H9 (cell line): ENCODE results near the gene ETV2. TPM values are rescaled to one million over a fixed set of nuclear protein-coding genes. Genes with fewer than 3 reads are reported as not detected.

Experiments
- DNase-seq: peaks from one replicate; pipeline ENCODE4 v3.0.0-alpha.2; 2017
- H2AFZ ChIP-seq: one replicate; pipeline ENCODE4 v1.6.1; 2013; ENCODE audit warnings: mild to moderate bottlenecking, low read length, control low read depth, moderate library complexity
- H2AK5ac ChIP-seq: 2 replicates; pipeline ENCODE4 v1.6.1; 2013; ENCODE audit warnings: low read length, control low read depth, mixed read lengths; ENCODE audit not compliant: insufficient read length
- H2BK120ac ChIP-seq: one replicate; pipeline ENCODE4 v1.6.1; 2013; ENCODE audit warnings: low read depth, mild to moderate bottlenecking, low read length, control low read depth, inconsistent platforms; ENCODE audit not compliant: poor library complexity, severe bottlenecking
- H2BK12ac ChIP-seq: 2 replicates; pipeline ENCODE4 v1.6.1; 2013; ENCODE audit warnings: low read length, control low read depth, mixed read lengths, low read depth; ENCODE audit not compliant: insufficient read length
- H2BK15ac ChIP-seq: 2 replicates; pipeline ENCODE4 v1.6.1; 2013; ENCODE audit warnings: low read depth, low read length, control low read depth
- H2BK20ac ChIP-seq: one replicate; pipeline ENCODE4 v1.6.1; 2013; ENCODE audit warnings: low read depth, mild to moderate bottlenecking, low read length, control low read depth, inconsistent platforms; ENCODE audit not compliant: poor library complexity, severe bottlenecking
- H2BK5ac ChIP-seq: 2 replicates; pipeline ENCODE4 v1.6.1; 2013; ENCODE audit warnings: low read length, control low read depth, mixed read lengths; ENCODE audit not compliant: insufficient read length
- H3K14ac ChIP-seq: 2 replicates; pipeline ENCODE4 v1.6.1; 2013; ENCODE audit warnings: low read length, control low read depth; ENCODE audit not compliant: insufficient read depth
- H3K18ac ChIP-seq: 2 replicates; pipeline ENCODE4 v1.6.1; 2013; ENCODE audit warnings: low read depth, mild to moderate bottlenecking, mixed read lengths, low read length, control low read depth; ENCODE audit not compliant: insufficient read length
- H3K23ac ChIP-seq: 2 replicates; pipeline ENCODE4 v1.6.1; 2013; ENCODE audit warnings: low read length, control low read depth, mixed read lengths, low read depth; ENCODE audit not compliant: insufficient read length
- H3K23me2 ChIP-seq: 2 replicates; pipeline ENCODE4 v1.6.1; 2013; ENCODE audit warnings: low read depth, mild to moderate bottlenecking, mixed read lengths, low read length, control low read depth; ENCODE audit not compliant: insufficient read length, poor library complexity, severe bottlenecking
- H3K27ac ChIP-seq: 2 replicates; pipeline ENCODE4 v1.5.1; 2013; ENCODE audit warnings: low read length, control low read depth, mixed read lengths, low read depth; ENCODE audit not compliant: insufficient read length
- H3K27me3 ChIP-seq: 2 replicates; pipeline ENCODE4 v1.6.1; 2013; ENCODE audit warnings: low read length, control low read depth, inconsistent platforms; ENCODE audit not compliant: insufficient read depth
- H3K4ac ChIP-seq: 2 replicates; pipeline ENCODE4 v1.6.1; 2013; ENCODE audit warnings: low read depth, mild to moderate bottlenecking, control low read depth, inconsistent platforms, low read length, moderate library complexity
- H3K4me1 ChIP-seq: 2 replicates; pipeline ENCODE4 v1.6.1; 2013; ENCODE audit warnings: low read length, control low read depth, inconsistent platforms; ENCODE audit not compliant: insufficient read depth
- H3K4me2 ChIP-seq: 2 replicates; pipeline ENCODE4 v1.6.1; 2013; ENCODE audit warnings: low read length, control low read depth, mixed read lengths; ENCODE audit not compliant: insufficient read length, insufficient read depth
- H3K56ac ChIP-seq: 2 replicates; pipeline ENCODE4 v1.6.1; 2013; ENCODE audit warnings: low read depth, mild to moderate bottlenecking, mixed read lengths, low read length, control low read depth; ENCODE audit not compliant: insufficient read length
- H3K79me1 ChIP-seq: 2 replicates; pipeline ENCODE4 v1.6.1; 2013; ENCODE audit warnings: low read depth, mild to moderate bottlenecking, moderate library complexity, low read length, control low read depth, inconsistent platforms; ENCODE audit not compliant: insufficient read depth, poor library complexity, severe bottlenecking
- H3K79me2 ChIP-seq: 2 replicates; pipeline ENCODE4 v1.6.1; 2013; ENCODE audit warnings: low read length, control low read depth, inconsistent platforms; ENCODE audit not compliant: insufficient read depth
- H3K9ac ChIP-seq: 2 replicates; pipeline ENCODE4 v1.6.1; 2013; ENCODE audit warnings: low read length, control low read depth, mixed read lengths; ENCODE audit not compliant: insufficient read length; ENCODE audit errors: extremely low read depth
- H3K9me3 ChIP-seq: one replicate; pipeline ENCODE4 v1.6.1; 2013; ENCODE audit warnings: low read depth, low read length, inconsistent platforms; ENCODE audit not compliant: control insufficient read depth
- H3T11ph ChIP-seq: one replicate; pipeline ENCODE4 v1.6.1; 2013; ENCODE audit warnings: mild to moderate bottlenecking, low read length, control low read depth, inconsistent platforms
- H4K20me1 ChIP-seq: one replicate; pipeline ENCODE4 v1.6.1; 2013; ENCODE audit not compliant: control insufficient read depth, insufficient read length, insufficient read depth
- H4K5ac ChIP-seq: 2 replicates; pipeline ENCODE4 v1.6.1; 2013; ENCODE audit warnings: low read depth, mild to moderate bottlenecking, mixed read lengths, low read length, control low read depth; ENCODE audit not compliant: insufficient read length
- H4K8ac ChIP-seq: replicated peaks from 2 replicates; pipeline ENCODE4 v1.6.1; 2013; ENCODE audit warnings: low read length, control low read depth, mixed read lengths, low read depth; ENCODE audit not compliant: insufficient read length
- H4K91ac ChIP-seq: 2 replicates; pipeline ENCODE4 v1.6.1; 2013; ENCODE audit warnings: low read depth, mild to moderate bottlenecking, moderate library complexity, mixed read lengths, low read length, control low read depth; ENCODE audit not compliant: insufficient read length
- H3K27ac Mint-ChIP-seq, 3 experiments: 2 replicates in 2 of 3; 3 replicates in 1 of 3; pipeline ENCODE4 v1.8.0; 2020 to 2021; ENCODE audit warnings: mixed read lengths in 3 of 3, mild to moderate bottlenecking in 1 of 3, moderate library complexity in 1 of 3
- H3K27me3 Mint-ChIP-seq: 2 replicates; pipeline ENCODE4 v1.8.0; 2021; ENCODE audit warnings: low read depth, mild to moderate bottlenecking, moderate library complexity, mixed read lengths
- H3K36me3 Mint-ChIP-seq, 3 experiments: 2 replicates in 2 of 3; 3 replicates in 1 of 3; pipeline ENCODE4 v1.8.0; 2020 to 2021; ENCODE audit warnings: low read depth in 3 of 3, mixed read lengths in 3 of 3; ENCODE audit not compliant: insufficient read depth in 1 of 3
- H3K4me1 Mint-ChIP-seq, 2 experiments: 2 replicates each; pipeline ENCODE4 v1.8.0; 2020; ENCODE audit warnings: mixed read lengths in 2 of 2
- H3K4me3 Mint-ChIP-seq, 2 experiments: 2 replicates in 1 of 2; 3 replicates in 1 of 2; pipeline ENCODE4 v1.8.0; 2020 to 2021; ENCODE audit warnings: mild to moderate bottlenecking in 2 of 2, mixed read lengths in 2 of 2, moderate library complexity in 1 of 2
- H3K9me3 Mint-ChIP-seq, 2 experiments: 2 replicates in 1 of 2; 3 replicates in 1 of 2; pipeline ENCODE4 v1.8.0; 2020; ENCODE audit warnings: mild to moderate bottlenecking in 2 of 2, mixed read lengths in 2 of 2, moderate library complexity in 1 of 2
- WGBS: extraction: QIAGEN DNeasy Blood & Tissue Kit; methylation state at CpG from one replicate; pipeline ENCODE4 v1.1.7; 2013; ENCODE audit warnings: missing lambda C conversion rate, low lambda C conversion rate, mixed read lengths; ENCODE audit not compliant: insufficient read length; ENCODE audit errors: extremely low coverage; 5-methylcytosine and 5-hydroxymethylcytosine counted together
- total RNA-seq: library from RNA; stranded (reverse); gene quantifications from 2 replicates; pipeline ENCODE4 v1.2.1, GENCODE V29; 2021
- TF ChIP-seq, protein P1 (sequence below): fragments of 200-600 bp; sonication (generic); conservative IDR thresholded peaks from 3 replicates; pipeline ENCODE4 v1.8.0; 2021; ENCODE audit warnings: antibody characterized with exemption, mild to moderate bottlenecking

Gene ETV2
- total RNA-seq, 1 experiment from 2014 or later = 1.9 TPM

DNA sequence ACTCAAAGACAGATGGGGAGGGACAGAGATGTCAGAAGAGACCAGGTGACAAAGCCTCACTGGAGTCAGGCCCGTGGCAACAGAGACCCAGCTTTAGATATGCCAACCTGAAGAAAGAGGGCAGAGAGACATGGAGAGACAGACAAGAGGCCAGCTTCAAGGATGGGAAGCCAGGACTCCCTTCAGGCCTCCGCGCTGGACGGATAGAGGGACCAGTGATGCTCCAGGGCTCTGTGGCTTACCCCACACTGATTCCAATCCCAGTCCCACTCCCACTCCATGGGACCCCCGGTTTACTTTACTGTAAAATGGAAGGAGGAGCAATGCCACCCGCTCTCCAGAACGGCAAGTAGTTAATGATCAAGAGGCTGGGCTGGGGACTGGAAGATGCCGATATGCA lies 1.7 kb upstream of the ETV2 start:
- Histone ChIP-seq H3K27ac (no peak overlapping the region), H3T11ph (no peak overlapping the region), H3K18ac (no peak overlapping the region), H2BK120ac (no peak overlapping the region), H4K20me1 (no peaks in the 10 kb centered on the region), H2BK15ac (no peak overlapping the region), H3K56ac (no peak overlapping the region), H4K91ac (no peak overlapping the region), H3K9ac (no peak overlapping the region), H4K8ac (no peak overlapping the region), H3K4me1 (peaks cover 6% of the 10 kb centered on the region; the same call in 1 of the 2 replicates), H2BK5ac (no peak overlapping the region), H4K5ac (no peak overlapping the region), H3K4me2 (no peak overlapping the region), H3K23ac (no peak overlapping the region), H3K23me2 (peaks cover 15% of the 10 kb centered on the region), H2AK5ac (no peak overlapping the region), H3K9me3 (no peaks in the 10 kb centered on the region), H3K27me3 (no peaks in the 10 kb centered on the region), H2AFZ (no peak overlapping the region), H3K79me1 (no peaks in the 10 kb centered on the region), H2BK20ac (no peak overlapping the region), H2BK12ac (no peak overlapping the region), H3K79me2 (no peaks in the 10 kb centered on the region), H3K4ac (no peak overlapping the region), H3K14ac (no peak overlapping the region)
- Mint-ChIP-seq H3K4me3 (no peak overlapping the region; a peak in 1 of 5 replicates), H3K9me3 (no peaks in the 10 kb centered on the region; a peak in 1 of 5 replicates), H3K27me3 (peaks cover 4% of the 10 kb centered on the region; the same call in 1 of the 2 replicates), H3K4me1 (peaks cover 26 to 32% of the 10 kb centered on the region in 2 experiments), H3K27ac (peak overlapping the region in 1 of 3 experiments; percentile 7; a peak in 2 of 7 replicates), H3K36me3 (peaks cover 12 to 32% (median 25%) of the 10 kb centered on the region in 3 experiments)
- TF ChIP-seq, protein P1, sequence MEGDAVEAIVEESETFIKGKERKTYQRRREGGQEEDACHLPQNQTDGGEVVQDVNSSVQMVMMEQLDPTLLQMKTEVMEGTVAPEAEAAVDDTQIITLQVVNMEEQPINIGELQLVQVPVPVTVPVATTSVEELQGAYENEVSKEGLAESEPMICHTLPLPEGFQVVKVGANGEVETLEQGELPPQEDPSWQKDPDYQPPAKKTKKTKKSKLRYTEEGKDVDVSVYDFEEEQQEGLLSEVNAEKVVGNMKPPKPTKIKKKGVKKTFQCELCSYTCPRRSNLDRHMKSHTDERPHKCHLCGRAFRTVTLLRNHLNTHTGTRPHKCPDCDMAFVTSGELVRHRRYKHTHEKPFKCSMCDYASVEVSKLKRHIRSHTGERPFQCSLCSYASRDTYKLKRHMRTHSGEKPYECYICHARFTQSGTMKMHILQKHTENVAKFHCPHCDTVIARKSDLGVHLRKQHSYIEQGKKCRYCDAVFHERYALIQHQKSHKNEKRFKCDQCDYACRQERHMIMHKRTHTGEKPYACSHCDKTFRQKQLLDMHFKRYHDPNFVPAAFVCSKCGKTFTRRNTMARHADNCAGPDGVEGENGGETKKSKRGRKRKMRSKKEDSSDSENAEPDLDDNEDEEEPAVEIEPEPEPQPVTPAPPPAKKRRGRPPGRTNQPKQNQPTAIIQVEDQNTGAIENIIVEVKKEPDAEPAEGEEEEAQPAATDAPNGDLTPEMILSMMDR = no peak
- no peak for DNase-seq
- WGBS = no CpG with 5 or more reads among the region's 8 CpGs
